D721Med (cell line): ENCODE data around the gene ACAD9.
"Not testable (repeated sequence)": the region's sequence is repeated elsewhere in the genome, so short reads cannot be mapped to it uniquely, and the experiment has no call there.

Experiments
- DNase-seq: peaks from one replicate; pipeline ENCODE4 v3.0.0; 2011; ENCODE audit warnings: low spot score; ENCODE audit not compliant: insufficient read length
- FAIRE-seq: peaks from 2 replicates; lab custom pipeline; 2011; peaks lifted over from hg19 to GRCh38; lab: Jason Lieb, UNC
- CTCF ChIP-seq: IDR thresholded peaks from 2 replicates; pipeline ENCODE4 v1.5.1; 2012; ENCODE audit warnings: mild to moderate bottlenecking, control low read depth; ENCODE audit not compliant: insufficient read depth; ENCODE audit errors: missing control alignments

The ACAD9 gene

GRCh38 chr3:128911911-128912310 lies 32.5 kb downstream of the ACAD9 start:
- TF ChIP-seq CTCF, result no peak
- DNase-seq (no peak), FAIRE-seq (no peak)

GRCh38 chr3:128914966-128915645 lies 35.7 kb downstream of the ACAD9 start:
- FAIRE-seq, result no peak
- no peak for DNase-seq
- TF ChIP-seq CTCF, result no peak

GRCh38 chr3:128917291-128917690 lies 37.9 kb downstream of the ACAD9 start:
- no peak for FAIRE-seq
- DNase-seq, result no peak
- no peak for TF ChIP-seq CTCF

GRCh38 chr3:128919988-128920387 lies 40.6 kb downstream of the ACAD9 start:
- DNase-seq (no peak), FAIRE-seq (no peak)
- no peak for TF ChIP-seq CTCF

- no peak for TF ChIP-seq CTCF
- DNase-seq, result no peak
- FAIRE-seq, result no peak
These were observed 43.5 kb downstream of the ACAD9 start for GRCh38 chr3:128922804-128923459.

- no peak for TF ChIP-seq CTCF
- FAIRE-seq (no peak), DNase-seq (no peak)
These were observed 44.2 kb downstream of the ACAD9 start for GRCh38 chr3:128923576-128923975.

- not testable (repeated sequence) for DNase-seq, FAIRE-seq
These were observed 44.6 kb downstream of the ACAD9 start for GRCh38 chr3:128923986-128924385.

GRCh38 chr3:128929364-128929763 lies 49.9 kb downstream of the ACAD9 start:
- FAIRE-seq (no peak), DNase-seq (no peak)
- no peak for TF ChIP-seq CTCF
